Activated naive CD8-positive, alpha-beta T cell treated with anti-CD3 and anti-CD28 coated beads, Interleukin-2, amount 50 U/mL, for 24 hours (primary cell): ENCODE measurements around the gene SLC24A3.

Source experiments
- ATAC-seq: fragments of 150-1000 bp; cut with Tn5 transposase; one replicate; pipeline ENCODE4 v1.10.0; 2021
- DNase-seq: peaks from one replicate; pipeline ENCODE4 v3.0.0; 2021
- H3K27ac Mint-ChIP-seq: one replicate; pipeline ENCODE4 v1.8.0; 2021; ENCODE audit warnings: mild to moderate bottlenecking, mixed read lengths
- H3K27me3 Mint-ChIP-seq: one replicate; pipeline ENCODE4 v1.8.0; 2021; ENCODE audit warnings: mixed read lengths
- H3K36me3 Mint-ChIP-seq: one replicate; pipeline ENCODE4 v1.8.0; 2021; ENCODE audit warnings: low read depth, mixed read lengths
- H3K4me1 Mint-ChIP-seq: one replicate; pipeline ENCODE4 v1.8.0; 2021; ENCODE audit warnings: mixed read lengths
- H3K4me3 Mint-ChIP-seq: one replicate; pipeline ENCODE4 v1.8.0; 2021; ENCODE audit warnings: mild to moderate bottlenecking, moderate library complexity, mixed read lengths
- H3K9me3 Mint-ChIP-seq: one replicate; pipeline ENCODE4 v1.8.0; 2021; ENCODE audit warnings: mixed read lengths

The SLC24A3 gene

DNA sequence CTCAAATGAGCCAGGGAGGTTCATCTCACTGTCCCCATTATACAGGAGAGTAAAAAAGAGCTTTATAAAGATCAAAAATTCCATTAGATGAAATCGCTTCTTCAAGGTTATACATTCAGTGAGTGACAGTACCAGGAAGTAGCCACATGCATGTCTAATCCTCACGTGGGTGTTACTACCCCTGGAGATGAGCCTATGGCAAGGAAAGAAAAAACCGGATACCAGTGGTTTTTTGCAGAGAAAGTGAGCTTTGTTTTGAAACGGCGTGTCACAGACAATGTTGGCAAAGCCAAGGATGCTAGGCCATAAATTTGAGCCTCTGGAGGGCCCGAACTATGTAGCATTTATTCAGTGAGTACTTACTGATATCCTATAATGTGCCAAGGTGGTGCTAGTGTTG, 330.7 kb downstream of the SLC24A3 start:
- H3K27ac Mint-ChIP-seq: no peak overlapping the region
- DNase-seq (no peak), ATAC-seq (no peak)
- H3K4me3 Mint-ChIP-seq: no peak overlapping the region
- H3K36me3 Mint-ChIP-seq: no peaks in the 10 kb centered on the region
- no peaks in the 10 kb centered on the region for H3K9me3 Mint-ChIP-seq
- no peaks in the 10 kb centered on the region for H3K27me3 Mint-ChIP-seq
- peaks cover 7% of the 10 kb centered on the region for H3K4me1 Mint-ChIP-seq

DNA sequence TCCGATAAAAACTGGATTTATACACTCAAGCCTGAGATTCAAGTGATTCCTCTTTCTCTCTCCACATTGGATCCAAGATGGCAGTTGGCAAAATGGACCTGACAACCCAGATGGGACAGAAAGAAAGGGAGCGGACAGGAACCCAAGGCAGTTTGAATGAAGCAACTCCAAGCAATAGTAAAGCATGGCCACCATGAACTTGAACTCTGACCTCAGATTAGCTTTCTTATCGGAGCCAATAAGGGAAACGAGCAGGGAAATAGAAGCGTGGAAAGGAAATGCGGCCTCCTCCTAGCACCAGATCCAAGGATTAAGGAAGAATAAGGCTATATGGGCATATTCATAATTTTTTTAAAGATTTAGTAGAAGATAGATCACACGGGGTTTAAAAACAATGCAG, 332.2 kb downstream of the SLC24A3 start:
- H3K4me3 Mint-ChIP-seq: no peak overlapping the region
- peaks cover 7% of the 10 kb centered on the region for H3K4me1 Mint-ChIP-seq
- no peaks in the 10 kb centered on the region for H3K27me3 Mint-ChIP-seq
- ATAC-seq (no peak), DNase-seq (no peak)
- no peak overlapping the region for H3K27ac Mint-ChIP-seq
- H3K9me3 Mint-ChIP-seq: no peaks in the 10 kb centered on the region
- H3K36me3 Mint-ChIP-seq: no peaks in the 10 kb centered on the region

DNA sequence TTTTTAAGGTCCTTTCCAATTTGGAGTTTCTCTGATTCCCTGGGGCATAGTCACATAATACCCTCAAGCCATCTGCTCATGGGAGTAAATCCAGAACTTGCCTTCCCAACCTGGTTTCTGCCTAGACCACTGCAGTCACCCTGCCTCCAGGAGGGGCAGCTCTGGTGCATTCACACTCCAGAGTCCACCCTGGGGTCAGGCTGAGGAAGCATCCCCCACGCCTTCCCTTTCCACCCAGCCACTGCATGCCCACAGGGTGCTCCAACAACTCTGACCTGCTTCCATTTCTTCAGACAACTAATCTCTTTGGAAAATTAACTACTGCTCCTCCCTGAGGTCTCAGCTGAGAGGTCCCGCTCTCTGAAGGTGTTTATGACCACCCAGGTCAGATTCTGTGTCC, 334.2 kb downstream of the SLC24A3 start:
- DNase-seq (no peak), ATAC-seq (no peak)
- Mint-ChIP-seq H3K27me3 (no peaks in the 10 kb centered on the region), H3K36me3 (no peaks in the 10 kb centered on the region), H3K4me3 (no peak overlapping the region), H3K27ac (no peak overlapping the region), H3K9me3 (no peaks in the 10 kb centered on the region), H3K4me1 (no peaks in the 10 kb centered on the region)

DNA sequence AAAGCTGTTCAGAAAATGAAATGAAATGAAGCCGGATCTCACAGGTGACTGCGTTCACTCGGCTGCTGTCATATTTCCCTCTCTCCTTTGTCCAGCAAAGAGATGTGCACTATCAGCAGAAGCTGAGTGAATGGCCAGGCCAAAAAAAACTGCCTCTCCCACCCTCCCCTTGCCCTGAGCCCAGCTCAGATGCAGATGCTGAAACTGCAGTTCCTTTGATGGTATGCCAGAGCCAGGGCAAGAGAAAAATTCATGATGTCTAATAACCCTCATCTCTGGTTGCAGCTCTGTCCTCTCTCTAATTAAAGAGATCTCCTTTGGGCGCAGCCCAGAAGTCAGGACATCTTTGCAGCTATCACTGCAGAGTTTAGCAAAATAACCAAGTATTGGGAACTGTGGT, 335.1 kb downstream of the SLC24A3 start:
- no peak for DNase-seq
- H3K36me3 Mint-ChIP-seq: no peaks in the 10 kb centered on the region

DNA sequence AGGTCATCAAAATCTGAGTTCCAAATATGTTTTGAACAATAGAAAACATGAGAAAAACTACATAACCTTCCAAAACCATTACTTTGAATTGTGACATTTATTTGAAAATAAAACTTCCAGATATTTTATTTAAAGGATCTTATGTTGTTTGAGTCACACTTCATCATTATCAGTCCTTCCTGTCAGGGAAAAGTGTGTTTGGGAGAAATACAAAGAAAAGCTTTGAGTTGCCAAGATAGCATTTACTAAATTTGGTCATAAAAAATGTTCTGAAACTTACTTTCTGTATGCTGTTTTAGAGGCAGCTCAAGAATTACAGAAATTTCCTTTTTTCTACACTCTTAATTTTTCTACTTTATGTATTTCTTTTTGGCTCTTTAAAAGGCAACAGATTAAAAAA, 337.5 kb downstream of the SLC24A3 start:
- Mint-ChIP-seq H3K27me3 (no peaks in the 10 kb centered on the region), H3K9me3 (no peaks in the 10 kb centered on the region), H3K4me1 (no peaks in the 10 kb centered on the region), H3K27ac (no peak overlapping the region), H3K36me3 (no peaks in the 10 kb centered on the region), H3K4me3 (no peak overlapping the region)
- no peak for DNase-seq
- ATAC-seq: no peak

More for the DNA sequence above, 335.1 kb downstream of the SLC24A3 start:
- ATAC-seq: no peak
- H3K4me1 Mint-ChIP-seq: no peaks in the 10 kb centered on the region
- H3K27me3 Mint-ChIP-seq: no peaks in the 10 kb centered on the region
- H3K4me3 Mint-ChIP-seq: no peak overlapping the region
- H3K9me3 Mint-ChIP-seq: no peaks in the 10 kb centered on the region
- no peak overlapping the region for H3K27ac Mint-ChIP-seq

DNA sequence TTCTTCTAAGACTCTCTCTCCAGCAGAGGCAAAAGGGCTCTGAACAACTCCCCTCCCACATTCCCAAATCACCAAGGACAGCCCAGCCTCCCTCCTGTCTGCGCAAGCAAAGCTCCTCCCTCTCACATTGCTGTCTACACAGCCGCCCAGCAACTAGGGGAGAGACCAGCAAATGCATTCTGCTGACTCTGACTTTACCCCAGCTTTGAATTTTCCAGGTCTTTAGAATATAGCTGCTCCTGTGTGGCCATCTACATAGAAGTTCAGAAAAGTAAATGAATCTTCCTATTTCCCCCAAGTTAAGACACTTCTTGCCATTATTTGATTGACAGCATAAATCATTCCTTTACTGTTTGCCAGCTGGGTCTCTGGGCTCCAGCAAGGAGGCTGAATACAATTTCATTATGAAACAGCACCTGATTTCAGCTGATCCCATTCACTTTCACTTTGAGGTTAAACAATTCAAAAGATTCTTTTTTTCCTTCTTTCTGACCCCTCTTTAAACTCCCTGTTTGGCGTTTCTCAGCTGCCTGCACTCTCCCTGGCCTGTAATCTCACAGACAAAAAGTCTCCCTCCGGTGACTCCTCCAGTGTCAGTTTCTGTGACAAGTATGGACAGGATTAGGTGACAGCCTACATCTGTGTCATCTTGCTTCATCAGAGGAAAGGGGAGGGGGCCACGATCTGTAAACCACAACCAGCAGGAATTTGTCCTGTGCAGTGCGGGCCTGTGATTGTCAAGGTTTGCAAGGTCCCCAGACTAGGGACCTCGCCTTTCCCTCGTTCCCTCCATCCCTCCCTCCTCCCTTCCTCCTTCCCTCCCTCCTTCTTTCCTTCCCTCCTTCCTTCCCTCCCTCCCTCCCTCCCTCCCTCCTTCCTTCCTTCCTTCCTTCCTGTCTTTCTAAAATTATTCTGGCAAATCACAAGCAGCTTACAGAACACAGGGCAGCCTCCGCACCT, 340.1 kb downstream of the SLC24A3 start:
- no peak overlapping the region for H3K4me3 Mint-ChIP-seq
- no peaks in the 10 kb centered on the region for H3K27me3 Mint-ChIP-seq
- no peak overlapping the region for H3K27ac Mint-ChIP-seq
- DNase-seq (no peak), ATAC-seq (no peak)
- H3K36me3 Mint-ChIP-seq: no peaks in the 10 kb centered on the region
- no peaks in the 10 kb centered on the region for H3K4me1 Mint-ChIP-seq
- H3K9me3 Mint-ChIP-seq: no peaks in the 10 kb centered on the region

DNA sequence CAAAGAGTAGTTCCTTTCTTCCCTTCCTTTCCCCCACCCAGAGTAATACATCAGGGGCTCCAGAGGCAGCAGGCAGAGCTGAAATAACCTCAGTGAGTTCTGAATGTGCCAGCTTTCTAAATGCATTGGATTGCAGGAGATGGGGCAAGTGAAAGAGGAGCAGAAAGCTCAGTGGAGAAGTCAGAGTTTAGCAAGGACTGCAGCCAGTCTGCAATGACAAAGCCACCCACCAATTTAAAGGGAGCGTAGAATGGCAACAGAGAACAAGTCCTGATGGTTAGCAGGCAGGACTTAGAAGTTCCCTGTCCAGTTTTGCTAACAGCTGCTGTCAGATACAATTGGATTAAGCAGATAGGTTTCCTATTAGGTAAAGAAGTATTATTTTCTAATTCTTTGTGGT, 342.2 kb downstream of the SLC24A3 start:
- no peak overlapping the region for H3K4me3 Mint-ChIP-seq
- no peaks in the 10 kb centered on the region for H3K9me3 Mint-ChIP-seq
- no peaks in the 10 kb centered on the region for H3K36me3 Mint-ChIP-seq
- ATAC-seq (no peak), DNase-seq (no peak)
- H3K27me3 Mint-ChIP-seq: no peaks in the 10 kb centered on the region
- no peaks in the 10 kb centered on the region for H3K4me1 Mint-ChIP-seq
- H3K27ac Mint-ChIP-seq: no peak overlapping the region

DNA sequence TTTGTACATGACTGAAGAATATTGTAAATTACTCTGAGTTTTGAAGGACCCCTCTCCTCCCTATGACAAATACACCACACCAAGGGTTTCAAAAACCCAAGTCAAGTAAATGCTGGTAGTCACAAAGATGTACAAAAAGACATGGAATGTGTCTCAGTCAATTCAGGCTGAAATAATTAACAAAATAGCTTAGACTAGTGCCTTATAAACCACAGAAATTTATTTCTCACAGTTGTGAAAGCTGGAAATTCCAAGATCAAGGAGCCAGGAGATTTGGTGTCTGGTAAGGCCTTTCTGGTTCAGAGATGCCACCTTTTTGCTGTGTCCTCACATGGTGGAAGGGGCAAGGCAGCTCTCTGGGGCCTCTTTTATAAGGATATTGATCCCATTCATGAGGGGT, 343.3 kb downstream of the SLC24A3 start:
- Mint-ChIP-seq H3K4me1 (no peaks in the 10 kb centered on the region), H3K9me3 (no peaks in the 10 kb centered on the region), H3K27ac (no peak overlapping the region)

DNA sequence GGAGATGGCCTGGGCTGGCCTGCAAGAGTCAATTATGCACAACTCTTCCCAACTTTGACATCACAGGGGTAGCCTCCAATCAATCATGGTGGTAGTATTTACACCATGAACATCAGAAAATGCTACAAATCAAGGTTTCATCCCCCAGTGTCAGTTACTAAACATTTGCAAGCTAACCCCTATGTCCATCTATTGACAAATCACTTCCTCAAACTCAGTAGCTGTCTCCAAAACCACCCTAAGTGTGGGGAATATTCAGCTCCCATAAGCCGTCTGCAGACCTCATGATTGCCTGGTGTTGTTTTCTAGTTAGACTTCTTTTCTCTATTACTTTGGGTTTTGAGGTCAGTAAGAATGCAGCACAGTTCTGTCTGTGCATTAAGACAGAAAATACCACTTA, 344.8 kb downstream of the SLC24A3 start:
- Mint-ChIP-seq H3K4me1 (no peaks in the 10 kb centered on the region), H3K27ac (no peak overlapping the region), H3K27me3 (no peaks in the 10 kb centered on the region), H3K4me3 (no peak overlapping the region), H3K9me3 (no peaks in the 10 kb centered on the region), H3K36me3 (no peaks in the 10 kb centered on the region)
- DNase-seq (no peak), ATAC-seq (no peak)

More for the DNA sequence above, 343.3 kb downstream of the SLC24A3 start:
- DNase-seq (no peak), ATAC-seq (no peak)
- no peaks in the 10 kb centered on the region for H3K27me3 Mint-ChIP-seq
- H3K4me3 Mint-ChIP-seq: no peak overlapping the region
- no peaks in the 10 kb centered on the region for H3K36me3 Mint-ChIP-seq

DNA sequence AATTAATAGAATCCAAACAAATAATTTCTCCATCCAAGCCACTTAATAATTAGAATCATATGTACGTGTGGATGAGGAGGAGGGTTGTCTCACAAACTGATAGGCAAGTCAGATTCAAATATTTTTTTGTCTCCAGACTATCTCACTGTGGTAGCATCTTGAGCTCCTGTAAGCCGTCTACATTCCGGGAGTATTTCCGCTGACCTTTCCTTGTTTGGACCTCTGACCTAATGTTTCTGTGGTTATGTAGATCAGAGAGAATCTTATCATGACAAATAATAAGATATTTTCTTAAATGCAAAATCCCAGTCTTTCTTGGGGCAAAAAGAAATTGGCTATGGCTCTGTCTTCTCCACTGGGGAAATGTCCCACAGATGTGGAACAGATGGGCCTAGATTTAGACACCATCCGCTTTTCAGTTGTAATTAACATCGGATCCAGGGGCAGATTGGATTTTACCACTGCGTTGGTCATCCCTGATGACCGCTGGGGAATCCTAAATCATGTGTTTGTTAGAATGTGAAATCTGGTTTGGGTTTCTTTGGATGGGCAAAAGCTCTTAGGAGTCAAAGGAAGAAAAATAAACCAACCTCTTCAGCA, 348.5 kb downstream of the SLC24A3 start:
- Mint-ChIP-seq H3K4me3 (no peak overlapping the region), H3K9me3 (no peaks in the 10 kb centered on the region), H3K36me3 (no peaks in the 10 kb centered on the region), H3K27me3 (no peaks in the 10 kb centered on the region), H3K4me1 (no peaks in the 10 kb centered on the region), H3K27ac (no peak overlapping the region)
- DNase-seq: no peak
- no peak for ATAC-seq

DNA sequence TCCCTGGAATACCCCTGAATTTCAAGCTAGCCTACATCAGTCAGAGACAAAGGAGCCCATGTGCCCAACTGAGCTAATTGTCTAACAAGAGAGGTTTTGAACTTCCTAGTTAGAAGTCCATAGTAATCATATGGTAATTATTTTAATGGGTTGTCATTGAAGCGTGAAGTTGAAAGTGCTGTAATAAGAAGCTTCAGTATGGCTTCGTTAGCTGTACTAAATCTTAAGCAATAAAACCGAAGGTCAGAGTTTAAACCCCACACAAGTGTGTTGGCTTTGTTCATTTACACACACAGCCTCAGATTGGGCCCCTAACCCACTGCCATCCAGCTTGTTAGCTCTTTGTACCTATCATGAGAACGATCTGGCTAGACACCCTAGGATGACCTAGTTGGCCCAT, 350.0 kb downstream of the SLC24A3 start:
- ATAC-seq (no peak), DNase-seq (no peak)
- no peak overlapping the region for H3K4me3 Mint-ChIP-seq
- H3K36me3 Mint-ChIP-seq: no peaks in the 10 kb centered on the region
- H3K4me1 Mint-ChIP-seq: no peaks in the 10 kb centered on the region
- no peak overlapping the region for H3K27ac Mint-ChIP-seq
- H3K9me3 Mint-ChIP-seq: no peaks in the 10 kb centered on the region
- no peaks in the 10 kb centered on the region for H3K27me3 Mint-ChIP-seq

DNA sequence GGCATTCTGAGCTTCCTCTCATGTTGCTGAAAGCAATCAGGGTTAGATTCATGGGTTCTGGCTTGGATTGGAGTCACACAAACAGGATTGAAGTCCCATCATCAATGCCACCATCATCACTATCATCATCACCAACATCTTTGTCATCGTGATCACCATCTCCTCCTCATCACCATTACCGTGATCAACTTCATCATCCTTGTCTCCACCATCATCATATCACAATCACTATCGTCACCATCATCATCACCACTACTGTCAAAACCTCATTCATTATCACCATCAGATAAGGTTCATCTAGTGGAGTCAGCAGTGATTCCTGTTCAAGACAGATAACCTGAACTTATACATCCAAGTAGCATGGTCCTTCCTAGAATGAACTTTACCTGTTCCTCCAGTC, 351.8 kb downstream of the SLC24A3 start:
- DNase-seq (no peak), ATAC-seq (no peak)
- H3K36me3 Mint-ChIP-seq: no peaks in the 10 kb centered on the region
- H3K9me3 Mint-ChIP-seq: no peaks in the 10 kb centered on the region
- H3K4me1 Mint-ChIP-seq: no peaks in the 10 kb centered on the region
- H3K27ac Mint-ChIP-seq: no peak overlapping the region
- H3K27me3 Mint-ChIP-seq: no peaks in the 10 kb centered on the region
- no peak overlapping the region for H3K4me3 Mint-ChIP-seq

DNA sequence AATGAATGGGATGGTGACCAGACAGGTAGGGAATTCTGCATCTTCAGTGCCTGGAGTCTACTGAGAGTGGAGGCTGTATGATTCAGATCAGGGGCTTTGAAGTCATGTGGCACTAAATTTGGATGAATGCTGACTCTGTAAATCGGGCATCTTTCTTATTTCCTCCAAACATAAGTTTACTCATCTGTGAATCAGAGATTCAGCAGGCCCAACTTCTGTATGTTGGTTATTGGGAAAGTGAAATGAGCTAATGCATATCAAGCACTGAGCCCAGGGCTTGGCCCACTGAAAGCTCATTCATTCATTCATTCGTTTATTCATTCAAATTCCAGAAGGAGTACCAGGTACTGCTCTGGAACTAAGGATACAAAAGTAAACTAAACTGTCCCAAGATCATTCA, 353.3 kb downstream of the SLC24A3 start:
- ATAC-seq: no peak

DNA sequence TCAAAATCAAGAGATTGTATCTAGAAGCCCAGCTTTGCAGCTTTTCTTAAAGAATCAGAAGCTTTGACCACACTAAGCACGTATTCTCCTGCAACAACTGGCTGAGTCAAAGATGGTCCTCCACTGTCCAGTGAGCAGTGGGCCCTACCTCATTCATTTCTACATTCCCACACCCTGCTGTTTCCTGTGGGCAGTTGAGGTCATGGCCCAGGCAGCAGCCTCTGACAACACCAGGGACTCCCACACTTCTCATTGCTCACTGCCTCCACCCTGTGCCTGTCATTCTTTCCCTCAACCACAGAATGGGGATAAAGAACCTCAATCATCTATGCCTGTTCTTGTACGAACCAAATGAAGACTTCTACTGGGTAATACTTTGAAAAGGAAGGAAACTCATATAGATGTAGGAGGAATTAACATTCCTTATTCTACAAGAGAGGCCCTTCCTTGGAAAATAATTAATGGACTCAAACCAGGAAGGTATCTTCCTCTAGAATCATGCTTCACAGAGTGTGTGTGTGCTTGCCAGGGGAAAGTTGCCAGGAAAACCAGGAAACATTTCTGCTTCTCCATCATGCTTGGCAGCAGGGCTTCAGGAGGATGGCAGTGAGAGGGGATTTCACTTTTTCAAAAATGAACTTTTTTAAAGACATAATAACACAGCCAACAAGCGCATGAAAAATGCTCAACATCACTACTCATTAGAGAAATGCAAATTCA, 353.9 kb downstream of the SLC24A3 start:
- Mint-ChIP-seq H3K36me3 (peaks cover 3% of the 10 kb centered on the region), H3K27ac (no peak overlapping the region), H3K4me3 (no peak overlapping the region), H3K9me3 (peaks cover 9% of the 10 kb centered on the region), H3K4me1 (no peaks in the 10 kb centered on the region), H3K27me3 (no peaks in the 10 kb centered on the region)
- DNase-seq (no peak), ATAC-seq (no peak)

More for the DNA sequence above, 353.3 kb downstream of the SLC24A3 start:
- Mint-ChIP-seq H3K27ac (no peak overlapping the region), H3K9me3 (peaks cover 9% of the 10 kb centered on the region), H3K4me1 (no peaks in the 10 kb centered on the region), H3K27me3 (no peaks in the 10 kb centered on the region), H3K36me3 (peaks cover 3% of the 10 kb centered on the region), H3K4me3 (no peak overlapping the region)
- DNase-seq: no peak

DNA sequence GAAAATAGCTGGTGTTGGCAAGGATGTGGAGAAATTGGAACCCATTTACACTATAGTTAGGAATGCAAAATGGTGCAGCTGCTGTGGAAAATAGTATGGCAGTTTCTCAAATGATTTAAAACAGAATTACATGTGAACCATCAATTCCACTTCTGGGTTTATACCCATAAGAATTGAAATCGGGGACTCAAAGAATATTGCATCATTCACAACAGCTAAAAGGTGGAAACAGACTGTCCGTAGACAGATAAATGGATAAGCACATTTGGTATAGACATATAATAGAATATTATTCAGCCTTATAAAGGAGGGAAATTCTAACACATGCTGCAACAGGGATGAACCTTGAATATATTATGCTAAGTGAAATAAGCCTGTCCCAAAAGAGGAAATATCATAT, 355.7 kb downstream of the SLC24A3 start:
- Mint-ChIP-seq H3K4me1 (no peaks in the 10 kb centered on the region), H3K4me3 (no peak overlapping the region), H3K9me3 (peaks cover 9% of the 10 kb centered on the region), H3K27me3 (no peaks in the 10 kb centered on the region), H3K27ac (no peak overlapping the region), H3K36me3 (peaks cover 3% of the 10 kb centered on the region)
- no peak for ATAC-seq
- DNase-seq: no peak
